ENCODE data around the gene XYLT1.

The XYLT1 gene

GRCh38 chr16:17194190-17194780 is 276.5 kb downstream of the XYLT1 start:
- TF ChIP-seq, protein P1, sequence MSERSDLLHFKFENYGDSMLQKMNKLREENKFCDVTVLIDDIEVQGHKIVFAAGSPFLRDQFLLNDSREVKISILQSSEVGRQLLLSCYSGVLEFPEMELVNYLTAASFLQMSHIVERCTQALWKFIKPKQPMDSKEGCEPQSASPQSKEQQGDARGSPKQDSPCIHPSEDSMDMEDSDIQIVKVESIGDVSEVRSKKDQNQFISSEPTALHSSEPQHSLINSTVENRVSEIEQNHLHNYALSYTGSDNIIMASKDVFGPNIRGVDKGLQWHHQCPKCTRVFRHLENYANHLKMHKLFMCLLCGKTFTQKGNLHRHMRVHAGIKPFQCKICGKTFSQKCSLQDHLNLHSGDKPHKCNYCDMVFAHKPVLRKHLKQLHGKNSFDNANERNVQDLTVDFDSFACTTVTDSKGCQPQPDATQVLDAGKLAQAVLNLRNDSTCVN (tag by site-specific recombination; optimal IDR thresholded peaks at IDR 0.05), result no peak
- no peak for TF ChIP-seq ZNF223 (tag by site-specific recombination; IDR thresholded peaks at IDR 0.05)
- TF ChIP-seq ZNF423 (tag by site-specific recombination; IDR thresholded peaks at IDR 0.05), result no peak
- TF ChIP-seq ZIC2 (tag by site-specific recombination; IDR thresholded peaks at IDR 0.05), result no peak
- TF ChIP-seq ZNF112 (tag by site-specific recombination; IDR thresholded peaks at IDR 0.05), result no peak
- no peak for TF ChIP-seq ZNF510 (tag by site-specific recombination; IDR thresholded peaks at IDR 0.05; ENCODE audit: insufficient replicate concordance)
- no peak for TF ChIP-seq ZNF555 (tag by site-specific recombination; conservative IDR thresholded peaks at IDR 0.05)
- TF ChIP-seq ZNF571 (tag by site-specific recombination; IDR thresholded peaks at IDR 0.05), result no peak
- no peak for TF ChIP-seq ZNF621 (tag by site-specific recombination; IDR thresholded peaks at IDR 0.05)
- TF ChIP-seq, protein P2, sequence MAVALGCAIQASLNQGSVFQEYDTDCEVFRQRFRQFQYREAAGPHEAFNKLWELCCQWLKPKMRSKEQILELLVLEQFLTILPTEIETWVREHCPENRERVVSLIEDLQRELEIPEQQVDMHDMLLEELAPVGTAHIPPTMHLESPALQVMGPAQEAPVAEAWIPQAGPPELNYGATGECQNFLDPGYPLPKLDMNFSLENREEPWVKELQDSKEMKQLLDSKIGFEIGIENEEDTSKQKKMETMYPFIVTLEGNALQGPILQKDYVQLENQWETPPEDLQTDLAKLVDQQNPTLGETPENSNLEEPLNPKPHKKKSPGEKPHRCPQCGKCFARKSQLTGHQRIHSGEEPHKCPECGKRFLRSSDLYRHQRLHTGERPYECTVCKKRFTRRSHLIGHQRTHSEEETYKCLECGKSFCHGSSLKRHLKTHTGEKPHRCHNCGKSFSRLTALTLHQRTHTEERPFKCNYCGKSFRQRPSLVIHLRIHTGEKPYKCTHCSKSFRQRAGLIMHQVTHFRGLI (tag by site-specific recombination; IDR thresholded peaks at IDR 0.05), result no peak
- H3K36me3 ChIP-seq (ENCODE audit: control insufficient read depth in 2 of 2, insufficient read depth in 1 of 2, low read length in 2 of 2), result no peaks in the 10 kb centered on the region

DNA sequence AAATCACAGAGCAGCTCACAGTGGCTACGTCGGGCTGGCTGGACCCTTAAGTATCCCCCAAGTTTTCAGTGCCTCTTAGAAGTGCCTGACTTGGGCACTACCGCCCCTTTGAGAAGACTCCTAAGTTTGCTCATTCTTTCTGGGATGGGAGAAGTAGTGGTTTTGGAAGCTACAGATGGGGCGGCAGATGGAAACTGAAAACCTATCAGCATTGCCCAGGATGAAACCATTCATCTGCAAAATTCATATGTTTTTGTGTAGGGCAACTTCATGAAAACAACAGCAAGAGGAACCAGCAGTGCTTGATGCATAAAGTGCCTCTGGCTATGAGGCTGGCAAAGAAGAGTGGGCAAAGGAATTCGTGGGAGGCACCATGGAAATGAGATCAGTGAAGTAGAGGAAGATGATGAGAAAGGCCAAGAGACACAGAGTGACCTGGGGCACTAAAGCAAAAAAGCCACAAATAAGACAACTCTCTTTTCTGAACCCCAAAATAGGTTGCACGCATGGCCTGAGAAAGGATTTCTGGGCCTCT is 277.1 kb downstream of the XYLT1 start:
- ChIA-PET CTCF (interaction anchor here (0.6 to 1.0 kb wide), 3 partner anchors 10 to 807 kb away, joined by 3 to 6 read pairs (median 3); no protein-coding TSS in a partner anchor), POLR2A (no interaction called here)
- H3K4me3 ChIP-seq (ENCODE audit: low read depth, low read length), result no peak overlapping the region
- H3K36me3 ChIP-seq (ENCODE audit: control insufficient read depth in 2 of 2, insufficient read depth in 1 of 2, low read length in 2 of 2), result no peaks in the 10 kb centered on the region
- H3K27ac ChIP-seq (ENCODE audit: extremely low read depth, low read depth, low read length), result no peak overlapping the region
- no peak for TF ChIP-seq MEIS1 (CRISPR knock-in tag; IDR thresholded peaks at IDR 0.05; ENCODE audit: borderline replicate concordance)
- no peak for TF ChIP-seq ZNF610 (tag by site-specific recombination; IDR thresholded peaks at IDR 0.05; ENCODE audit: borderline replicate concordance)
- TF ChIP-seq MZF1 (tag by site-specific recombination; IDR thresholded peaks at IDR 0.05; ENCODE audit: borderline replicate concordance), result no peak
- TF ChIP-seq ZNF837 (tag by site-specific recombination; IDR thresholded peaks at IDR 0.05), result no peak
- TF ChIP-seq, protein P3, sequence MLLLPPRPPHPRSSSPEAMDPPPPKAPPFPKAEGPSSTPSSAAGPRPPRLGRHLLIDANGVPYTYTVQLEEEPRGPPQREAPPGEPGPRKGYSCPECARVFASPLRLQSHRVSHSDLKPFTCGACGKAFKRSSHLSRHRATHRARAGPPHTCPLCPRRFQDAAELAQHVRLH (tag by site-specific recombination; IDR thresholded peaks at IDR 0.05), result no peak
- no peak for TF ChIP-seq ZNF843 (tag by site-specific recombination; IDR thresholded peaks at IDR 0.05)
- no peak for TF ChIP-seq KLF9 (tag by site-specific recombination; IDR thresholded peaks at IDR 0.05; ENCODE audit: low read depth)
- no peak for TF ChIP-seq BCL11A (tag by site-specific recombination; IDR thresholded peaks at IDR 0.05; ENCODE audit: low read depth)
- no peaks in the 10 kb centered on the region for H3K9me3 ChIP-seq (ENCODE audit: control insufficient read depth, insufficient read depth, low read depth, low read length)
- no peaks in the 10 kb centered on the region for H3K4me1 ChIP-seq (ENCODE audit: control insufficient read depth, insufficient read depth, low read length)

More at GRCh38 chr16:17194190-17194780, 276.5 kb downstream of the XYLT1 start:
- Histone ChIP-seq H3K4me1 (ENCODE audit: control insufficient read depth, insufficient read depth, low read length) (no peaks in the 10 kb centered on the region), H3K27ac (ENCODE audit: extremely low read depth, low read depth, low read length) (no peak overlapping the region), H3K9me3 (ENCODE audit: control insufficient read depth, insufficient read depth, low read depth, low read length) (no peaks in the 10 kb centered on the region), H3K4me3 (ENCODE audit: low read depth, low read length) (no peak overlapping the region)
- ChIA-PET CTCF (interaction anchor here (0.6 to 1.0 kb wide), 6 partner anchors 10 to 806 kb away, joined by 3 to 6 read pairs (median 3); no protein-coding TSS in a partner anchor), POLR2A (no interaction called here)

DNA sequence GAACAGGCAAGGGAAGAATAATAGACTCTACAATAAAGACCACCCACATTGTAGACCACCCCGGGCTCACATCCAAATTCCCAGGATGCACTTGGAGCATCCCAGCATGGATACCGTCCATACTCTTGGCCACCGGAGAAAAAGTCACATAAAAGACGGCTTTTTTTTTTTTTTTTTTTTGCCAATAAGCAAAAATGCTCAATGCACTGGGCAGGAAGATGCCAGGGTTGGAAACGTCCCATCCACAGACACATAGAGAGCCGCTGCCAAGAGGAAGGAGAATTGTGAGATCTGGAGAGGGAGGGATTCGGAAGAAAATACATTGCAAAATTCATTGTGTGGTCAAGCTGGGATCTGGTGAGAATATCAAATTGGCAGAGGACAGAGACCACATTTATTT is 286.7 kb downstream of the XYLT1 start:
- Histone ChIP-seq H3K9me3 (ENCODE audit: control insufficient read depth, insufficient read depth, low read depth, low read length) (no peaks in the 10 kb centered on the region), H3K4me3 (ENCODE audit: low read depth, low read length) (no peak overlapping the region), H3K4me1 (ENCODE audit: control insufficient read depth, insufficient read depth, low read length) (no peaks in the 10 kb centered on the region), H3K27ac (ENCODE audit: extremely low read depth, low read depth, low read length) (no peak overlapping the region), H3K36me3 (ENCODE audit: control insufficient read depth in 2 of 2, insufficient read depth in 1 of 2, low read length in 2 of 2) (no peaks in the 10 kb centered on the region)
- ChIA-PET POLR2A (no interaction called here), CTCF (no interaction called here)
- TF ChIP-seq ZNF157 (tag by site-specific recombination; IDR thresholded peaks at IDR 0.05) (no peak), ZNF354C (tag by site-specific recombination; IDR thresholded peaks at IDR 0.05; ENCODE audit: borderline replicate concordance, low read depth) (no peak), ZNF221 (tag by site-specific recombination; IDR thresholded peaks at IDR 0.05; ENCODE audit: borderline replicate concordance) (no peak), ZNF132 (tag by site-specific recombination; IDR thresholded peaks at IDR 0.05; ENCODE audit: borderline replicate concordance) (no peak), KLF17 (tag by site-specific recombination; IDR thresholded peaks at IDR 0.05) (no peak), ZBTB6 (tag by site-specific recombination; IDR thresholded peaks at IDR 0.05) (no peak), ZNF585B (tag by site-specific recombination; IDR thresholded peaks at IDR 0.05) (no peak), ZBTB7A (tag by site-specific recombination; IDR thresholded peaks at IDR 0.05; ENCODE audit: low read depth) (no peak)

All from HEK293 (cell line).